Activated CD8-positive, alpha-beta memory T cell treated with anti-CD3 and anti-CD28 coated beads, Interleukin-2, amount 50 U/mL, for 4 hours (primary cell): ENCODE data around the gene GALNT16.
"Not testable (repeated sequence)": the region's sequence is repeated elsewhere in the genome, so short reads cannot be mapped to it uniquely, and the experiment has no call there.

ENCODE experiments used
- DNase-seq: peaks from one replicate; pipeline ENCODE4 v3.0.0-alpha.2; 2020

Gene GALNT16

GRCh38 chr14:69287098-69288010 is 27.4 kb downstream of the GALNT16 start:
- no peak for DNase-seq

DNA sequence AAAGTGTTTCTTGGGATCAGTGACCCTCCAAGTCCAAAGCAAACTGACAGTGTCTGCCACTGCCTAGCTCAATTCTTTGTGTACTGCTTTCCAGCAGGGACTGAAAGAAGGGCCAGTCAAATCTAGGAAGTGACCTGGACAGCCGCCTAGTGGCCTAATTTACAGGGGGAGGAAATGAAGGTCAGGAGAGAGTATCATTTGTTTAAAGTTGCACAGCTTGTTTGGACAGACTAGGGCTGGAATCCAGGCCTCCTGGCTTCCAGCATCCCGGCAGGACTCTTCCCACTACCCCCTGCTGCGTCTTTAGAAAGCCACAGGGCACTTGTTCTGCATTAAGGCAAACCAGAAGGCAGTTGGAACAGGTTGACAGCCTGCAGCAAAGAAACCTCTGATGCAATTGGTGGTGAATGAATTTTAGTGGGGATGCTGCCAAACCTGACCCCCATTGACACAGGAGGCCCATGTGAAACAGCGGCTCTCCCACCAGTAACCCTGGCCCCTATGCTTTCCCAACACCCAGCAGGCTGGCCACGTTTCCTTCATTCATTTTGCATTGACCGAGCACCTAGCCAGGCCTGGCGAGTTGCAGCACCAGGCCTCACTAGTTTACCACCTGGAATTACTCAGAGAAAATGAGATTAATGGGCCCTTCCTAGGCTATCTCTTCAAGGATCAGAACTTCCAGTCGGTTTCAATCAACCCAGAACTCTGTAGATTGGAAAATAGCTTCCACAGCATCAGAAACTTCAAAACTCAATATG is 28.2 kb downstream of the GALNT16 start:
- DNase-seq: no peak

DNA sequence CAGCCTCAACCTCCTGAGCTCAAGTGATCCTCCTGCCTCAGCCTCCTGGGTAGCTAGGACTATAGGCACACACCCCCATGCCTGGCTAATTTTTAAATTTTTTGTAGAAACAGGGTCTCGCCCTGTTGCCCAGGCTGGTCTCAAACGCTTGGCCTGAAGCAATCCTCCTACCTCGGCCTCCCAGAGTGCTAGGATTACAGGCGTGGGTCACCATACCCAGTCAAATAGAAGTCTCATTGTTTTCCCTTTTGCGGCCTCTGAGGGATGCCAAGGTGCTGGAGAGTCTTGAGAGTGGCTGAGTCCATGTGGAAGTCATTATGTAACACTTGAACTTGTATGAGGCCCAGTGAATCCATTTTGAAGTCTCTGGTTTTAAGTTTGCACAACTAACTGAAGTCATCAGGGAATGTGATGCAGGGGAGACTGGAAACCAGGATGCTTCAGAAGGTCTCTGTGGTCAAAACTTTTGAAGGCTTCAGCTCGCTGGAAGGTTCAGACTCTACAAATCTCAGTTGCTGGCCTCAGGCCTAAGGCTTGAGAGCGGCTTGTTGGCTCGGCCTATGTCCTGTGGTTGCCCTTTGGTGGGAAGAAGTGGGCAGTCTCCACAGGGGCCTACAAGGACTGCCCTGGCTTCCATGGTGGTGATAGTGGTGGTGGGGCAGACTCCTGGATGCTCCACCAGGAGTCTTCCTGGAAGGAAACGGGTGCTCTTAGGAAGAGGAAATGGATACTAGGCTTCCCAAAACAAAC is 29.2 kb downstream of the GALNT16 start:
- no peak for DNase-seq

DNA sequence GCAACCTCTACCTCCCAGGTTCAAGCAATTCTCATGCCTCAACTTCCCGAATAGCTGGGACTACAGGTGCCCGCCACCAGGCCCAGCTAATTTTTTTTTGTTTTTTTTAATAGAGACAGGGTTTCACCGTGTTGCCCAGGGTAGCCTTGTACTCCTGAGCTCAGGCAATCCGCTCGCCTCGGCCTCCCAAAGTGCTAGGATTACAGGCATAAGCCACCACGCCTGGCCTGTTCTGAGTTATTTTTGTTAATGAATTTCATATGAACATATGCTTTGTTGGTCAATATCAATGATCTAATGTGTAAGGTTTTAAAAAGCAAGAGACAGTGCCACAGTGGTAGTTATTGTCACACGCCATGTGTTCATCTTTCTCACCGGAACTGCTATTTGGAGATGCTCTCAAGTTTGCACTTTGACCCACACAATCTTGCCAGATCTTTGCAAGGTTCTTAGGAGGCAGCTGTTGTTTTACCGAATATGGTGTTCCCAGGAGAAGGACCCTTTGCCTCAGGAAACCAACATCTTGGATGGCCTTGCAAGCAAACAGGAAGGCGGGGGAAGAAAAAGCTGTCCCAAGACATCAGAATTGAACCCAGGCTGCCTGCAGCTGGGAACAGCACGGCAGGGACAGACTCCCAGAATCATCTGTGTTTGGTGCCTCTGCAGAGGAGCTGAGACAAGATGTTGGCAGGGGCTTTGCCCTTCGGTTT is 30.0 kb downstream of the GALNT16 start:
- no peak for DNase-seq

DNA sequence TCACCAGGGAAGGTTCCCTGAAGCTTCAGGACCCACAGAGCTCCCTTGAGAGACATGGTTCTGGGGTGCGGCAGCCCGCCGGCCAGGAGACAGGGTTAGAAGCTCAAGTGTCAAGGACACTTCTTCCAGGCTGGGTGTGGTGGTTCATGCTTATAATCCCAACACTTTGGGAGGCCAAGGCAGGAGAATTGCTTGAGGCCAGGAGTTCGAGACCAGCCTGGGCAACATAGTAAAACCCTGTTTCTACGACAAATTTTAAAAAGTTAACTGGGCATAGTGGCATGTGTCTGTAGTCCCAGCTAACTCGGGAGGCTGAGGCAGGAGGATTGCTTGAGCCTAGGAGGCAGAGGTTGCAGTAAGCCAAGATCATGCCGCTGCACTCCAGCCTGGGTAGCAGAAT is 30.9 kb downstream of the GALNT16 start:
- not testable (repeated sequence) for DNase-seq

DNA sequence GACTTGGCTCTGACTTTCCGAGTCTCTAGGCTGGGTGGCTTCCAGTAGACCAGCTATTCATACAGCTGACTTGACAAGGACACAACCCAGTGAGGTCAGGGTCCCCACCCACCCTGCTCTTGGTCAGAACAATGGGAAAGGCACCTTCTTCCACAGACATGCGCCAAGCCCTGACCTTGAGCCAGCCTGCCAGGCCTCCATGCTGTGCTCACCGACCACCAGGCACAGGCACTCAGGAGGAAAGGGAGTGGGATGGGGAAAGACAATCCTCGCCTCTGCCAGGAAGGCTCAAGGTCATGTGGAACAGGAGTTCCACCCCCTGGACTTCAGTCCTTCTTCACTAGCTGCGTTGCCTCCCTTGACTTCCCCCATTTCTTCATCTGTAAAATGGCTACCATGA is 31.4 kb downstream of the GALNT16 start:
- no peak for DNase-seq

DNA sequence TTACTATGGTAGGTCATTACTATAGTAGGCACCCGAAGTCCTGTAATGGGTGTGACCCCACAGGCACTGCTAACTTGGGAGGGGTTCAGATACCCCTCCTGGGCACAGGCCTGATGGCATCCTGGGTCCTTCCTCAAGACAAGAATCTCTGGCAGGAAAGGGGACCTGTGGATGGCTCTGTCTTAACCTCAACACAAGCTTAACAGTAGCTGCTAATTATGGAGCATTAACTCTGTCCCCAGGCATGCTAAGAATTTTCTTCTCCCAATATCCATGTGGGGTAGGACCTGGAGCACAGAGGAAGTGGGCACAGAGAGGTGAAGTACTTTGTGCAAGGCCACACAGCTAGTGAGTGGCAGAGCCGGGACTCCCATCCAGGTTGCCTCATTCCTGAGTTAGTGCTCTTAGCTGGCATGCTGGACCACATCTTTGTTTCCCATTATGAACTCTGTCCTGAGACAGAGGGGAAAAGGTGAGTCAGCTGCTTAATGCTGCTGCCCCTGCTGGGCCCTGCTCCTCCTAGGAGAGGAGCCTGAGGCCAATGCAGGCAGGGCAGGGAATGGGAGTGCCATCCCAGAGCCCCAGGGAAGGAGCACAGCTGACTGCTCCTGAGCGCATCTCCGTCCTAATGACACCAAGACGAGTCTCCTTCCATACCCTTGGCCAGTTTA is 32.1 kb downstream of the GALNT16 start:
- no peak for DNase-seq

- DNase-seq: no peak
These were observed 38.4 kb downstream of the GALNT16 start for GRCh38 chr14:69298131-69299071.

DNA sequence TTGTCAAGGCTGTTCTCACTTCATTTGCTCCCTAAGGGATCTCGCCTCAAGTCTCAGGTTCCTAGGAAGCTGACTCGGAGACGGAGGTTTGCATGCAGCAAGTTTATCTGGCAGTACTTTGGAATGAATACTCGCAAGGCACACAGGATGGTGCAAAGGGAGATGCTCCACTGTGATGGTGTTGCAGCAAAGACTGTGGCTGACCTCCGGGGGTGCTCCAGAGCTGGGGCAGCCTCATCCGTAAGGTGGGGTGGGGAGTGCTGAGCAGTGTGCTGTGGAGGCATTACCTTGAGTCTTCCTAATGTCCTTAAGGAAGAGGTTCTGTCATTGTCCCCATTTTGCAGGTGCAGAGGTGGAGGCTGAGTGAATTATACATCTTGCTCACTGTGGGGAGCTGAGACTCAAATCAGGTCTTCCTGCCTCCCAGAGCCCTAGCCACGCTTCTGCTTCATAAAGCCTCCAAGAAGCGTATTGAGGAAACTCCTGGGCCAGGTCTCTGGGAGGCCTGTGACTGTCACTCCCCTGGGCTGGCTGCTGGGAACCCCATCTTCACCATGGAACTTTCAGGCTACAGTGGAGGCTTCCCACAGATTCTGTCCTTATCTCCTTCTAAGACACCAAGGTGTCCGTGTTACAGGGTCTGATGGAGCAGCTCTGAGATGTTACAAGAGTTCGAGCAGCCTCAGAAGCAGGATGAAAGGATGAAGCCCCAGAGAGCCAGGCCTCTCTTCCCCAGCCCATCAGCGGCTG is 39.5 kb downstream of the GALNT16 start:
- DNase-seq: no peak

- no peak for DNase-seq
These were observed 40.8 kb downstream of the GALNT16 start for GRCh38 chr14:69300601-69301221.

- DNase-seq: no peak
These were observed 43.1 kb downstream of the GALNT16 start for GRCh38 chr14:69303086-69303485.

DNA sequence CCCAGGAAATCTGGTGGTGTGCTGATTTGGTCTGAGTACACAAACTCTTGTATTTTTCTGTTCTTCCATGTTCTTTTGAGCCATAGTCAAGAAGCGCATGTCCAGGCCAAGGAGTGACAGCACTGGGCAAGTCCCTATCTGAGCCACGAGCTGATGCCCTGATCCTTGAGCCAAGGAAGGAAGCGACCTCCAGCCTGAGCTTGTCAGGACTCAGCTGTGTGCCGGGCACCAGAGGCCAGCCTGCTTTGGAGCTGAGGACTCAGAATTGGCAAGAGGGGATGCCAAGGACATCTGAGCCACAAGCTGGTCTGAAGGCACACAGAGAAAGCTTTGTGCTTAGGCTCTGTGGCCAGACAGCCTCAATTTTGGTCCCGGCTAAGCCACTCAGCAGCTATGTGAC is 52.6 kb downstream of the GALNT16 start:
- DNase-seq: no peak

GRCh38 chr14:69313176-69313575 is 53.2 kb downstream of the GALNT16 start:
- DNase-seq: no peak

DNA sequence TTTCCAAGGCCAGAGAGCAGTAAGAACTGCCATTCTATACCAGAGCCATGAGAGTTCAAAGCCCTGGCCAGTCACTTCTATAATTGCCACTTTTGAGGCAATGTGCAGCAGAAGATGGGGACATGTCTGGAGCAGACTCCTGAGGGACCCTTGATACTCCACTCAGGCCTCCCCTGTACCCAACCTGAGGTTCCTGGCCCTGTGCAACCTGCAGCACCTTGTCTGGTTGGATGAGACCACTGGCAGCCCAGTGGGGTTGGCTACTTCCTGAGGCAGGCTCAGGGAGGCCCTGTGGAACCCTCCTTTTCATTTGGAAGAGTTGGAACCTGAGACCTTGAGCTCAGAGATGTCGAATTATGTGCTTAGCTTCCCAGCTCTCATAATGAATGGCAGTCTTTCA is 54.4 kb downstream of the GALNT16 start:
- no peak for DNase-seq

DNA sequence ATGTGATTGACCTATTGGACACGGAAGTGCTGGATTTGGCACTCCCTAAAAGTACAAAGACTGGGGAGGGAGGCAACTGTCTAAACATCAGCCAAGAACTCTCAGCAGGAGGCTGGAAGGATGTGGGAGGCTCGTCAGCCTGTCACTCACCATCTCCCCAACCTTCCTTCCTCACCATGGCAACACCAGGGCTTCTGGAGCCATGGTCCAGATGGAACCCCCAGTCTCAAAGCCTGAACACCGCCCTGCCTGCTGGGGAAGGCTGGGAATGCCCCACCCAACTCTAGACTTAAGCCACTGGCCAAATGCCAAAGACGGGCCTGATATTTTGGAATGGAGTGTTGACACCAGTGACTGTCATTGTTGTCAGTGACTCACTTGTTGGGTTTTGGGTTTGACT is 55.3 kb downstream of the GALNT16 start:
- no peak for DNase-seq

DNA sequence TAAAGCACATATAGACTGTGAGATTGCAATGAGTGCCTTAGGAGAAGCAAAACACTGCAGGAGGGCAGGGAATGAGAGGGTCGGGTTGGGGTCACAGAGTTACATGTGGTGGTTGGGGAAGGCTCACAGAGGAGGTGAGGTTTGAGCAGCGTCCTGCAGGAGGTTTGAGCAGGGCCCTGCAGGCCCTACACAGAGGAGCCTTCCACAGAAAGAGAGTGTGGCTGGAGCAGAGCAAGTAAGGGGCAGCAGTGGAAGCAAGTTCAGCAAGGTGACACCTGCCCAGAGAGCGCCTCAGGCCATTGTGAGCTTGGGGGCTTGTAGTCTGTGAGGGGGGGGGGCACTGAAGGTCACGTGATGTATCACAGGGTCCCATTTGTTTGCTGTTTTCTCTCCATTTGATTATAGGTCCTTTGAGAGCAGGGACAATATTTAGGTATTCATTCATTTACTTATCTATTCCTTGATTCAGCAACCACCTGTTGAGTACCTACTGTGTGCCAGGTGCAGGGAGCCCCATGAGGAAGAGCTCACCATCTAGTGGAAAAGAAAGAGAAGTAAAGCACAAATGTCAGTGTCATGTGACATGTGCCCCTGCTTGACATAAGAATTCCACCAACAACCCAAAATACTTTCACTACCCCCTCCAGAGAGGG is 56.6 kb downstream of the GALNT16 start:
- DNase-seq: no peak

DNA sequence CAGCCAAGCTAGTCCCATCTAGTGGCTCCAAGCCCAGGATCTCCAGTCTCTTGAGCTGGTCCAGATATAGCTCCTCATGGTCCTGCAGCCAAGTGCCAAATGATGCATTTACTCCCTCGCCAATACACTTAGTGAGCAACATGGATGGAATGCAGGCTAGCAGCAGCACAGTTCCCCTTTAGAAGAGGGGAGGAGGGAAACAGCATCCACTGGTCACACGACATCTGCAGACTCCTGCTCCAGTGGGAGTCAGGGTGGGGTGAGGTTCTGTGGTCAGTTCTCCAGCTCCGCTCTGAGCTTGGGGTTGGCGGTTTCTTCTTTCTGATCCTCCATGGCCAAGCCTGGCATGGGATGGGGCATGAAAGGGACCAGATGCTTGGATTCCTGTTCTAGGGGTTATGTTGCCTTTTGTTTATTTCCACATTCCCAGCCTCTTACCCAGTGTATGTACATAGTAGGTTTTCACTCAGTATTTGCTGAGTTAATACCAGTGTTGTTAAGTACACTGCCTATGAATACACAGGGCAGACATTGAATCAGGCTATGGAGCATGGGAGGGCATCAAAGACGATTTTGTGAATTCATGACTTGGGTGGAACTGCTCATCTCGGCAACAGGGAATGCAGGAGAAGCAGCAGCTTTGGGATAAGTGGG is 57.3 kb downstream of the GALNT16 start:
- no peak for DNase-seq

DNA sequence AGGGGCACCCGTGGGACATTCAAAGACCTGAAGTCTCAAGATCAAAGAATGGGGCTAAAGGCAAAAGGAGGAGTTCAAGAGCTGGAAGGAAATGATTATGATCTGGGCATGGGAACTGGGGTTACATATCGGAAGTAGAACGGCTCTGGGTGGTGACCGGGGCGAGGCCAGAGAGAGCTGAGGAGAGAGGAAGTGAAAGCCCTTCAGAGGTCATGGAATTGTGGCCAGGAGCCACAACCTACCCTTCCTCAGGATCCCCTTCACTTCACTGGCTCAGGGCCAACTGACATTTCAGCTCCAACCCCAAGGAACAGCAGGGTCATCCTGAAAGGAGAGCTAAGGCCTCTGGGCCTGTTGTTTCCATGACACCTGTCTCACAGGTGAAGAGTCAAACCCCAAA is 57.8 kb downstream of the GALNT16 start:
- DNase-seq: no peak

GRCh38 chr14:69318241-69318640 is 58.3 kb downstream of the GALNT16 start:
- no peak for DNase-seq
